Measurements from ENCODE around the gene CDK2.
A peak's percentile ranks its signal among the peaks of the same experiment; 100 is the strongest.

The CDK2 gene

DNA sequence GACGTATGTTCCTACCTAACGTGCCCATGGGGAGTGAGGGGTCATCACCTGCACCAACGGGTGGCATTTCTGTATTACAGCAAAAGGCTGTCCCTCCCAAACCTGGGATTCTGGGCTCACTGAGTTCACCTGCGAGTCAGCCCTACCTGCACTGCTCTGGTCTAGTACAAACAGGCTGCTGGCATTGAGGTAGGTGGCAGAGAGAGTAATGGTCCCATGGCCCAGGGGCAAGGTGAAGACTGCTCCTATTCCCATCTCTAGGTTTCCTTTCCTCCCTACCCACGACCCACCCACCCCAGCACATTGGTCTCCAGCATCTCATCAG, 30.9 kb downstream of the CDK2 start:
- TF ChIP-seq, protein P1, sequence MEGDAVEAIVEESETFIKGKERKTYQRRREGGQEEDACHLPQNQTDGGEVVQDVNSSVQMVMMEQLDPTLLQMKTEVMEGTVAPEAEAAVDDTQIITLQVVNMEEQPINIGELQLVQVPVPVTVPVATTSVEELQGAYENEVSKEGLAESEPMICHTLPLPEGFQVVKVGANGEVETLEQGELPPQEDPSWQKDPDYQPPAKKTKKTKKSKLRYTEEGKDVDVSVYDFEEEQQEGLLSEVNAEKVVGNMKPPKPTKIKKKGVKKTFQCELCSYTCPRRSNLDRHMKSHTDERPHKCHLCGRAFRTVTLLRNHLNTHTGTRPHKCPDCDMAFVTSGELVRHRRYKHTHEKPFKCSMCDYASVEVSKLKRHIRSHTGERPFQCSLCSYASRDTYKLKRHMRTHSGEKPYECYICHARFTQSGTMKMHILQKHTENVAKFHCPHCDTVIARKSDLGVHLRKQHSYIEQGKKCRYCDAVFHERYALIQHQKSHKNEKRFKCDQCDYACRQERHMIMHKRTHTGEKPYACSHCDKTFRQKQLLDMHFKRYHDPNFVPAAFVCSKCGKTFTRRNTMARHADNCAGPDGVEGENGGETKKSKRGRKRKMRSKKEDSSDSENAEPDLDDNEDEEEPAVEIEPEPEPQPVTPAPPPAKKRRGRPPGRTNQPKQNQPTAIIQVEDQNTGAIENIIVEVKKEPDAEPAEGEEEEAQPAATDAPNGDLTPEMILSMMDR (IDR thresholded peaks at IDR 0.05) = no peak
- TF ChIP-seq ZFX (IDR thresholded peaks at IDR 0.05; ENCODE audit: borderline replicate concordance) = no peak
- peak overlapping the region; percentile 97 for H3K27ac ChIP-seq

DNA sequence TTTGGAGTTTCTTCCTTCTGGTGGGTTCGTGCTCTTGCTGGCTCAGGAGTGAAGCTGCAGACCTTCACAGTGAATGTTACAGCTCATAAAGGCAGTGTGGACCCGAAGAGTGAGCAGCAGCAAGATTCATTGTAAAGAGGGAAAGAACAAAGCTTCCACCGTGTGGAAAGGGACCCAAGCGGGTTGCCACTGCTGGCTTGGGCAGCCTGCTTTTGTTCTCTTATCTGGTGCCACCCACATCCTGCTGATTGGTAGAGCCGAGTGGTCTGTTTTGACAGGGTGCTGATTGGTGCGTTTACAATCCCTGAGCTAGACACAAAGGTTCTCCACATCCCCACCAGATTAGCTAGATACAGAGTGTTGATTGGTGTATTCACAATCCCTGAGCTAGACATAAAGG, 32.9 kb downstream of the CDK2 start:
- H3K27ac ChIP-seq = peak overlapping the region; percentile 97

DNA sequence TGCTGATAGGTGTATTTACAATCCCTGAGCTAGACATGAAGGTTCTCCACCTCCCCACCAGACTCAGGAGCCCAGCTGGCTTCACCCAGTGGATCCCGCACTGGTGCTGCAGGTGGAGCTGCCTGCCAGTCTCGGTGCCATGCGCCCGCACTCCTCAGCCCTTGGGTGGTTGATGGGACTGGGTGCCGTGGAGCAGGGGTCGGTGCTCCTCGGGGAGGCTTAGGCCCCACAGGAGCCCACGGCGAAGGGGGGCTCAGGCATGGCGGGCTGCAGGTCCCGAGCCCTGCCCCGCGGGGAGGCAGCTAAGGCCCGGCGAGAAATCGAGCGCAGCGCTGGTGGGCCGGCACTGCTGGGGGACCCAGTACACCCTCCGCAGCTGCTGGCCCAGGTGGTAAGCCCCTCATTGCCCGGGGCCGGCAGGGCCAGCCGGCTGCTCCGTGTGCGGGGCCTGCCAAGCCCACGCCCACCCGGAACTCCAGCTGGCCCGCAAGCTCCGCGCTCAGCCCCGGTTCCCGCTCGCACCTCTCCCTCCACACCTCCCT, 33.4 kb downstream of the CDK2 start:
- peak overlapping the region; percentile 97 for H3K27ac ChIP-seq

DNA sequence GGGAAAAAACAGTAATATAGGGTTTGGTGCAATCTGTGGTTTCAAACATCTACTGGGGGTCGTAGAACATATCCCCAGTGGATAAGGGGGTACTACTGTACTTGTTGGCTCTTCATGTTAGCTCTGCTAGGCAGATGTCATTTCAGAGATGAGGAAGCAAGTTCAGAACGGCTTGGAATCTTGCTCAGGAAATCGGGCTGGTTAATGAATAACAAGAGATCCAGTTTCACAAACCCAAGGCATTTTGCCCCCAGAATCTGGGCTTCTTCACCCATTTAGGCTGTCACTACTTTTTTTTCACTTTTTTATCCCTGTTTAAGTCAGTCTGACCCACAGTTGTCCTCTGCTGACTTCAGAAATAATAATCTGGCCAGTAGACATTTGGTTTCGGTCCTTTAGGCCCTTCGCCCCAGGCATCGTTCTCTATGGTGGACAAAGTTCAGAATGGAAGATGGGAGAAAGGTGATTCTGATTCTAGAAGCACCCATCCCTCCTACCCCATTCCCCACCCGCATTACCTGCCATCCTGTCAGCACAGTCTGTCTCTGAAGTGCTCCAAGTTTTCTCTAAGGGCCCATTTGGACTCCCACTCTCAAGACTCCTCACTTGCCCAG, 35.0 kb downstream of the CDK2 start:
- H3K27ac ChIP-seq = peak overlapping the region; percentile 97
- TF ChIP-seq ZFX (IDR thresholded peaks at IDR 0.05; ENCODE audit: borderline replicate concordance) = no peak
- TF ChIP-seq, protein P1 (IDR thresholded peaks at IDR 0.05) = no peak

More for the DNA sequence above, 33.4 kb downstream of the CDK2 start:
- TF ChIP-seq, protein P1 (IDR thresholded peaks at IDR 0.05) = peak; percentile 13; the same call in 1 of the 2 replicates

DNA sequence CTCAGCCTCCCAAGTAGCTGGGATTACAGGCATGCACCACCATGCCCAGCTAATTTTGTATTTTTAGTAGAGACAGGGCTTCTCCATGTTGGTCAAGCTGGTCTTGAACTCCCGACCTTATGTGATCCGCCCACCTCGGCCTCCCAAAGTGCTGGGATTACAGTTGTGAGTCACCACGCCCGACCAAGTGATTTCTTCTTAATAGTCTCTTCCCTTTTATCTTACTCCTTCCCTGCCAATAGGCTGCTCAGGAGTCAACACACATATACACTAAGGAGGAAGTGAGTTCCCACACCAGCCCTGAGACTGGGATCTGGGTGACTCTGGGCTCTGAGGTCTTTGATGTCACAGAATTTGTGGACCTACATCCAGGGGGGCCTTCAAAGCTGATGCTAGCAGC, 36.7 kb downstream of the CDK2 start:
- H3K27ac ChIP-seq = peak overlapping the region; percentile 97

DNA sequence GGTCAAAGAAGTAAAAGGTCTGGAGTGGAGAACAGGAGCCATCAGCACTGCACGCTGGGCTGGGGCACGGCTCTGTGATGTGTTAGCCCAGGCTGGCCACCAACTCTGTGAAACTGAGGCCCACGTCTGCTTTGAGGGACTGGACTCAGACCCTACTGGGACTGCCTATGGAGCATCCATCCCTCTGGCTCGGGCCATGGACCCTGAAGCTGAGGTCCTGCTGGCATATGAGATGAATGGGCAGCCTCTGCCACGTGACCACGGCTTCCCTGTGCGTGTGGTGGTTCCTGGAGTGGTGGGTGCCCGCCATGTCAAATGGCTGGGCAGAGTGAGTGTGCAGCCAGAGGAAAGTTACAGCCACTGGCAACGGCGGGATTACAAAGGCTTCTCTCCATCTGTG, 37.6 kb downstream of the CDK2 start:
- TF ChIP-seq, protein P1 (IDR thresholded peaks at IDR 0.05) = no peak
- no peak for TF ChIP-seq ZFX (IDR thresholded peaks at IDR 0.05; ENCODE audit: borderline replicate concordance)

DNA sequence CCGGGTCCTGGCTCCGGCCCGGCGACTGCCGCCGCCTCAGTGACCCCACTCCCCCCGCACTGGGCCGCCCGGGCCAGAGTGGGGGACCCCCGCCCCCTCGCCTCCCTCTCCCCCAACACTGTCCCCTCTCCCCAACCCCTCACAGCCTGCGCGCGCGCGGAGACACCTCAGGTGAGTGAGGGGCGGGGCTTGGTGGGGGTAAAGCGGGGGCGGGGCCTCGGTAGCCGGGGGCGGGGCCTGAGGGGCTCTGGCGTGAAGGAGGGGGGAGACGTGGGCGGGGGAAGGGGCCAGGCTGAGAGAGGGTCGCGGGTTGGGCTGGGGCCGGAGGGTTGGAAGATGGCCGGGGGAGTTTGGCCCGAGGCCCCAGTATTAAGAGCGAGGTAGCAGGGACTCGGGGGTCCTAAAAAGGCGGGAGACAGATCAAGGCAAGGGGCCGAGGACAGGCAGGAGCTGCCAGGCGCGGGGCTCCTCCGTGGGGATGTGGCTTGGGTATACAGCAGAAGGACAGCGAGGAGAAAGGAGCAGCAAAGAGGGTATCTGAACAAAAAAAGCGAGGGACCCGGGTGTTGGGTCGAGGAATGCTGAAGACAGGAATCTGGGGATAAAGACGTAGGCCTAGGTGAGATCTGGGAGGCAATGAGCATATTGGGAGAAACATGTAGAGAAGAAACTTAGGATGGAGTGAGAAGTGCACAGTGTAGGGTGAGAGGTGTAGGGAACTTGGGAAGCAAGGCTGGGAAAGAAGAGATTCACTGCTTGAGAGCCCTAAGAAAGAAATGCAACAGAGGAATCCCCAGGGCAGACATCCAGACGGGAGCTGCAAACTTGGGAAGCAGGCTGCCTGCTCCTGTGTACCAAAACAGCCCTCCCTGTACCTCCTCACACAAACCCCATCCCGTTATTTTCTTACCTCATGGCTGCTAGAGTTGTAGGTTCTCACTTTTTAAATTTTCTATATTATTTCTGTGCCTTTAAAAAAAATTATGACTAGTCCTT, 41.2 kb downstream of the CDK2 start:
- H3K27ac ChIP-seq = peak overlapping the region; percentile 97
- TF ChIP-seq ZFX (IDR thresholded peaks at IDR 0.05; ENCODE audit: borderline replicate concordance) = no peak
- TF ChIP-seq, protein P1 (IDR thresholded peaks at IDR 0.05) = no peak

More for the DNA sequence above, 37.6 kb downstream of the CDK2 start:
- peak overlapping the region; percentile 97 for H3K27ac ChIP-seq

DNA sequence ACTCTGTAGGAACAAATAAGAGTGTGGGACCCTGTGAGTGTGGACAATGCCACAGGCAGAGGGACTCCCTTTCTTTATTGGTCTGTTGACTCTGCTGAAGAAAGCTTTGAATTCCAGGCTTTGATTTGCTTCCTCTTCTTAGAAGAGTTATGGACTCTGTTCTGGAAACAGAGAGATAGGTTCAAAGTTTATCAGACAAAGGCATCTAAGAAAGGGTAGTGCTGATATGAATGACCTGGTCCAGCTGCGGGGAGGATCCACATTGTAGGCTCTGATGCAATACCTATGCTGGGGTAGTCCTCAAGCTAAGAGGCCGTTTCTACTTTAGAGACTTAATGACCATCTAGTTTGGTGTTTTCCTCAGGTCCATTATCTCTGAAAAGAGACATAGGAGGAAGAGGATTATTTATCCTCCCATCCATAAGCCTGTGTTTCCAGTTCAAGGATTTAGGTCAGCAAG, 43.5 kb downstream of the CDK2 start:
- TF ChIP-seq, protein P1 (IDR thresholded peaks at IDR 0.05) = no peak
- TF ChIP-seq ZFX (IDR thresholded peaks at IDR 0.05; ENCODE audit: borderline replicate concordance) = no peak
- H3K27ac ChIP-seq = no peak overlapping the region

All from 22Rv1 (cell line).